Testis (tissue), 5 donors: ENCODE data around the gene SEL1L2. TPM values are rescaled to one million over a fixed set of nuclear protein-coding genes. Genes with fewer than 3 reads are reported as not detected.

Source experiments
- DNase-seq: peaks from one replicate; pipeline ENCODE4 v3.0.0-alpha.2; 2019
- H3K27ac ChIP-seq, 2 donors: fragments of 200-600 bp; sonication (generic); one replicate each; pipeline ENCODE4 v1.5.1; 2019
- H3K27me3 ChIP-seq: fragments of 200-600 bp; sonication (generic); one replicate; pipeline ENCODE4 v1.5.1; 2019
- H3K36me3 ChIP-seq: fragments of 200-600 bp; sonication (generic); one replicate; pipeline ENCODE4 v1.5.1; 2017; ENCODE audit warnings: low read depth; ENCODE audit errors: missing control alignments
- H3K4me1 ChIP-seq: fragments of 200-600 bp; sonication (generic); one replicate; pipeline ENCODE4 v1.5.1; 2019
- H3K4me3 ChIP-seq, 2 donors: fragments of 200-600 bp; sonication (generic); one replicate each; pipeline ENCODE4 v1.5.1; 2017 to 2019
- H3K9me3 ChIP-seq: fragments of 200-600 bp; sonication (generic); one replicate; pipeline ENCODE4 v1.5.1; 2017
- POLR2A ChIP-seq: fragments of 450-650 bp; IDR thresholded peaks from one replicate; pipeline ENCODE4 v1.6.1; 2017; ENCODE audit warnings: antibody characterized with exemption, mild to moderate bottlenecking, moderate library complexity
- WGBS, 2 donors: methylation state at CpG; one replicate each; pipeline ENCODE4 v1.1.5; 2018; 5-methylcytosine and 5-hydroxymethylcytosine counted together
- intact Hi-C: fragments of 100-400 bp; cut with DNase I; formaldehyde crosslinking; loops from one replicate; pipeline ENCODE4 v1.15.1; 2023; ENCODE audit warnings: low total_unique reads
- long read RNA-seq, 2 donors: transcript quantifications; one replicate each; lab custom pipeline, GENCODE V29; 2026
- polyA plus RNA-seq: library from polyadenylated mRNA; stranded (reverse); fragments of 350-450 nt; fragmentation: Illumina TruSeq; extraction: RNeasy Lipid Tissue Mini Kit (QIAGEN cat#74804); gene quantifications from one replicate; pipeline ENCODE4 v1.2.3, GENCODE V29; 2014; ENCODE audit warnings: low read depth, low replicate concordance; ENCODE audit not compliant: insufficient read depth
- total RNA-seq, 2 donors: library from RNA; depleted of rRNA; stranded (reverse); fragments of >200 nt; gene quantifications; one replicate each; pipeline ENCODE4 v1.2.3, GENCODE V29; 2016
- TF ChIP-seq, protein P1 (sequence below), 3 experiments: fragments of 450-650 bp in 2 of 3; fragments of 200-600 bp in 1 of 3; sonication (generic) in 1 of 3; IDR thresholded peaks; one replicate each; pipeline ENCODE4 v1.5.1; 2016 to 2019; ENCODE audit warnings: antibody characterized with exemption in 3 of 3, mild to moderate bottlenecking in 2 of 3, moderate library complexity in 1 of 3

SEL1L2 gene, protein sequence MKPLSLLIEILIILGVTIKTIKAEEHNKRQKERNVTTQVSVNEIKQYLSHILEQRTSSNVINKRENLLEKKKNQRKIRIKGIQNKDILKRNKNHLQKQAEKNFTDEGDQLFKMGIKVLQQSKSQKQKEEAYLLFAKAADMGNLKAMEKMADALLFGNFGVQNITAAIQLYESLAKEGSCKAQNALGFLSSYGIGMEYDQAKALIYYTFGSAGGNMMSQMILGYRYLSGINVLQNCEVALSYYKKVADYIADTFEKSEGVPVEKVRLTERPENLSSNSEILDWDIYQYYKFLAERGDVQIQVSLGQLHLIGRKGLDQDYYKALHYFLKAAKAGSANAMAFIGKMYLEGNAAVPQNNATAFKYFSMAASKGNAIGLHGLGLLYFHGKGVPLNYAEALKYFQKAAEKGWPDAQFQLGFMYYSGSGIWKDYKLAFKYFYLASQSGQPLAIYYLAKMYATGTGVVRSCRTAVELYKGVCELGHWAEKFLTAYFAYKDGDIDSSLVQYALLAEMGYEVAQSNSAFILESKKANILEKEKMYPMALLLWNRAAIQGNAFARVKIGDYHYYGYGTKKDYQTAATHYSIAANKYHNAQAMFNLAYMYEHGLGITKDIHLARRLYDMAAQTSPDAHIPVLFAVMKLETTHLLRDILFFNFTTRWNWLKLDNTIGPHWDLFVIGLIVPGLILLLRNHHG
- total RNA-seq (1 to 10 TPM; 4.1 to 10.0 TPM), polyA plus RNA-seq (9.5 TPM)
- long read RNA-seq, donor 1 = 0 reads
- long read RNA-seq, donor 2 = 0 reads

DNA sequence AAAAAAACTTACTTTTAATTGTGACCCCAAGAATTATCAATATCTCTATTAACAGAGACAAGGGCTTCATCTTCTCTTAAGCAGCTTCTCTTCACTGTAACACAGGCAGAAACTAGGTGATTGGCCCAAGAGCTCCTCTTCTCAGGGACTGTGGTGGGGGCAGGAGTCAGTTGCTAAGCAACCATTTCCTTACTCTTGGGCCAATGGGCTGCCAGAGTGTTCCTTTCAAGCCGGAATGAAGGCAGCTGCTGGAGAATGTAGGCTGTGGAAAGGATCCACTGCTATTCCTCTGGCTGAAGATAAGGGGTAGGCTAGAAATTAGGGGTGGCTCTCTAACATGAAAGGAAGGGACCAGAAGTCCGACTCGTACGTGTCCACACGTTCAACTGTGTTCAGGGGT lies at the start of gene SEL1L2:
TSS of gene SEL1L2 (minus strand) at position 150 of the 400 bp plus-strand sequence. CDS start at position 70, 80 bp downstream.
- Histone ChIP-seq H3K4me3 (no peak within 1 kb of the TSS), H3K9me3 (no peaks in the 10 kb centered on the region), H3K27me3 (no peaks in the 10 kb centered on the region), H3K4me1 (no peaks in the 10 kb centered on the region), H3K27ac (no peak within 1 kb of the TSS), H3K36me3 (no peaks in the 10 kb centered on the region)
- peak; percentile 16 for DNase-seq
- intact Hi-C loops = no loop called here
- 63 to 64% methylated on average over 5 of the region's 5 CpGs for WGBS, 2 donors
- no peak for TF ChIP-seq POLR2A
- TF ChIP-seq, protein P1, sequence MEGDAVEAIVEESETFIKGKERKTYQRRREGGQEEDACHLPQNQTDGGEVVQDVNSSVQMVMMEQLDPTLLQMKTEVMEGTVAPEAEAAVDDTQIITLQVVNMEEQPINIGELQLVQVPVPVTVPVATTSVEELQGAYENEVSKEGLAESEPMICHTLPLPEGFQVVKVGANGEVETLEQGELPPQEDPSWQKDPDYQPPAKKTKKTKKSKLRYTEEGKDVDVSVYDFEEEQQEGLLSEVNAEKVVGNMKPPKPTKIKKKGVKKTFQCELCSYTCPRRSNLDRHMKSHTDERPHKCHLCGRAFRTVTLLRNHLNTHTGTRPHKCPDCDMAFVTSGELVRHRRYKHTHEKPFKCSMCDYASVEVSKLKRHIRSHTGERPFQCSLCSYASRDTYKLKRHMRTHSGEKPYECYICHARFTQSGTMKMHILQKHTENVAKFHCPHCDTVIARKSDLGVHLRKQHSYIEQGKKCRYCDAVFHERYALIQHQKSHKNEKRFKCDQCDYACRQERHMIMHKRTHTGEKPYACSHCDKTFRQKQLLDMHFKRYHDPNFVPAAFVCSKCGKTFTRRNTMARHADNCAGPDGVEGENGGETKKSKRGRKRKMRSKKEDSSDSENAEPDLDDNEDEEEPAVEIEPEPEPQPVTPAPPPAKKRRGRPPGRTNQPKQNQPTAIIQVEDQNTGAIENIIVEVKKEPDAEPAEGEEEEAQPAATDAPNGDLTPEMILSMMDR (IDR thresholded peaks at IDR 0.05) = no peak

DNA sequence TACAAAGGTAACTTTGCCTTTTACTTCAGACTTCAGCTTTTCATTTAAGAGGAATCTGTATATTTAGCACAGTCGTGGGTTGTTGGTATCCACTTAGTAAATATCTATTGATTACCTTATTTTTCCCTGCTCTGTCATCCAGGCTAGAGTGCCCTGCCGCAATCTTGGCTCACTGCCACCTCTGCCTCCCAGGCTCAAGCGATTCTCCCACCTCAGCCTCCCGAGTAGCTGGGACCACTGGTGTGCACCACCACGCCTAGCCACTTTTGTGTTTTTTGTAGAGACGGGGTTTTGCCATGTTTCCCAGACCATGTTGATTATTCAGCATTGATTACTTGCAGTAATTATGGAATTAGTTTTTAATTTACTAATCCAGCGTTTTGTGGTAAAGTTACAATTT lies 46.2 kb upstream of the SEL1L2 start:
- Histone ChIP-seq H3K4me1 (no peaks in the 10 kb centered on the region), H3K36me3 (no peaks in the 10 kb centered on the region), H3K9me3 (no peaks in the 10 kb centered on the region), H3K27ac (no peak overlapping the region), H3K4me3 (no peak overlapping the region), H3K27me3 (no peaks in the 10 kb centered on the region)
- intact Hi-C loops = no loop called here
- WGBS, 2 donors = 88% methylated on average over 7 of the region's 7 CpGs
- no peak for TF ChIP-seq POLR2A
- TF ChIP-seq, protein P1 (IDR thresholded peaks at IDR 0.05) = no peak
- no peak for DNase-seq

DNA sequence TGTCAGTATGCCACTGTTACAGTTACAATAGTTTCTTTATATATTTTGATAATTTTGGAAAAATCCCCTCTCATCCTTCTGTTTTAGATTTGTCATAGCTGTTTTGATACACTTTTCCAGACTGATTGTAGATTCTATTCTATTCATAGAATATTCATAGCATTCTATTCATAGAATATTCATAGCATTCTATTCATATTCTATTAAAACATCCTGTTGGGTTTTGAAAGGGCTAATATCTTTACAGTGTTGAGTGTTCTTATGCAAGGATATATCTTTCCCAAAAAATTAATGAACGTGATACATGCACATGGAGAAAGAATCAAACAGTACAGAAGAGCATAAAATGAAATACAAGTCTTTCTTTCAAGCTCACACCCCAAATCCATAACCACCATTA lies 42.9 kb upstream of the SEL1L2 start:
- Histone ChIP-seq H3K4me3 (no peak overlapping the region), H3K36me3 (no peaks in the 10 kb centered on the region), H3K9me3 (no peaks in the 10 kb centered on the region), H3K4me1 (no peaks in the 10 kb centered on the region), H3K27ac (no peak overlapping the region), H3K27me3 (no peaks in the 10 kb centered on the region)
- DNase-seq = no peak
- intact Hi-C loops = no loop called here
- TF ChIP-seq, protein P1 (IDR thresholded peaks at IDR 0.05) = no peak
- no peak for TF ChIP-seq POLR2A
- 77 to 86% methylated on average over 1 of the region's 1 CpG for whole genome bisulfite sequencing, 2 donors

DNA sequence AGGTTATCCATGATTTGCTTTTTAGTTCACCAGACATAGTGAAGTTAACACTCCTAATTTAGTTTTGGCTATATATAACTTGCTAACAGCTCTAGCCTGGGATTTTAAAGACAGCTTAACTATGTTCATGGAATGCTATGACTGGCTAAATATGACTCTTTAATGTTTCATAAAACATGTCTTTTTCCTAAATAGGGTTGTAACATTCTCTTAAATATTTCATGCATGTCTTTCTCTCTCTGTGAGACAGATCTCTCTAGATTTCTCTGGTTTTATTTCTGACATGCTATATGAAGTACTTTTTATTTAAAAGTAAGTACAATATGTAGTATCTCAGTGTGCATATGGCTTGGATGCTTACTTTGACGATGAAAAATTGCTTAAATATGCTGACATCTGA lies 40.6 kb upstream of the SEL1L2 start:
- WGBS, 2 donors = 86 to 95% methylated on average over 1 of the region's 1 CpG
- H3K4me1 ChIP-seq = no peaks in the 10 kb centered on the region
- intact Hi-C loops = no loop called here
- H3K27ac ChIP-seq = no peak overlapping the region
- no peak overlapping the region for H3K4me3 ChIP-seq
- no peaks in the 10 kb centered on the region for H3K36me3 ChIP-seq
- H3K9me3 ChIP-seq = no peaks in the 10 kb centered on the region
- DNase-seq = no peak
- no peaks in the 10 kb centered on the region for H3K27me3 ChIP-seq
- TF ChIP-seq, protein P1 (IDR thresholded peaks at IDR 0.05) = no peak
- no peak for TF ChIP-seq POLR2A
